ENCODE results near the gene HS3ST3A1. TPM values are rescaled to one million over a fixed set of nuclear protein-coding genes. Genes with fewer than 3 reads are reported as not detected.

The HS3ST3A1 gene
- total and polyA plus RNA-seq, 2 of the 8 experiments (the other 6 are each of a cell fraction or from before 2014, with no cell fraction given): 5.4 to 5.7 TPM

DNA sequence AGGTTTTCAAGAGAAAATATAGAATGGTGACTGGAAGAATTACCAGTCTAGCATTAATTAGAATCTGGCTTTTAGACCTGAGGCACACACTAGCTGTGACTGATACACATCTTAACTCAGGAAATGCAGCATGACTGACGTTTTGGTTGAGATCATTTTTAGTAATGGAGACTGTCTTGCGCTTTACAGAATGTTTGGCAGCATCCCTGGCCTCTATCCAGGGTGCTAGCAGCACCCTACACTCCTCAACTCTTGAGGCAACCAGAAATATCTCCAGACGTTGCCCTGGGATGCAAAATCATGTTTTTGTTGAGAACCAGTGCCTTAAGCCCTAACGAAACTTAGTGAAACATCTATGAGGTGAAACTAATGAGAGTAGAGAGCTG lies 109.0 kb downstream of the HS3ST3A1 start:
- Histone ChIP-seq H3K9ac (replicated peaks in 1 of 4; ENCODE audit: extremely low read depth in 1 of 4, low read depth in 3 of 4, low read length in 3 of 4) (no peak overlapping the region), H4K20me1 (replicated peaks in 1 of 2; ENCODE audit: control insufficient read depth in 1 of 2, insufficient read depth in 2 of 2, low read length in 2 of 2) (no peaks in the 10 kb centered on the region), H2BK15ac (ENCODE audit: low read length) (no peak overlapping the region), H4K8ac (ENCODE audit: extremely low read depth, insufficient read depth, low read length) (no peak overlapping the region), H2BK5ac (ENCODE audit: low read depth, low read length) (no peak overlapping the region), H2BK20ac (ENCODE audit: low read length) (no peak overlapping the region), H4K91ac (replicated peaks; ENCODE audit: insufficient read length, low read length) (no peak overlapping the region), H3K23ac (ENCODE audit: insufficient read length) (no peak overlapping the region), H2BK12ac (ENCODE audit: low read depth, low read length) (no peak overlapping the region), H2BK120ac (replicated peaks; ENCODE audit: low read depth, low read length) (no peak overlapping the region), H3K36me3 (ENCODE audit: control insufficient read depth in 2 of 4, insufficient read depth in 4 of 4, low read length in 3 of 4) (no peaks in the 10 kb centered on the region), H2AK5ac (ENCODE audit: low read depth, low read length) (no peak overlapping the region), H3K79me1 (ENCODE audit: low read depth, low read length) (no peaks in the 10 kb centered on the region), H3K27me3 (replicated peaks in 1 of 4; ENCODE audit: control insufficient read depth in 3 of 4, extremely low read depth in 1 of 4, insufficient read depth in 3 of 4, low read length in 3 of 4) (no peaks in the 10 kb centered on the region), H3K4ac (replicated peaks; ENCODE audit: insufficient read length, low read depth, low read length) (no peak overlapping the region), H3K27ac (ENCODE audit: low read depth, low read length) (no peak overlapping the region), H3K4me1 (replicated peaks in 1 of 4; ENCODE audit: control insufficient read depth in 3 of 4, insufficient read depth in 4 of 4, low read length in 3 of 4) (no peaks in the 10 kb centered on the region), H3K56ac (replicated peaks; ENCODE audit: insufficient read length, low read depth, low read length) (no peak overlapping the region), H3K23me2 (ENCODE audit: low read depth, low read length) (no peaks in the 10 kb centered on the region), H3K14ac (ENCODE audit: insufficient read length) (no peak overlapping the region), H3K4me3 (ENCODE audit: extremely low read depth in 1 of 4, insufficient read depth in 2 of 4, low read depth in 3 of 4, low read length in 4 of 4) (no peak overlapping the region), H3K4me2 (ENCODE audit: insufficient read depth in 1 of 2, low read depth in 2 of 2, low read length in 2 of 2) (no peak overlapping the region), H3K9me3 (ENCODE audit: insufficient read depth in 2 of 2, low read depth in 1 of 2, low read length in 1 of 2) (no peaks in the 10 kb centered on the region), H4K5ac (ENCODE audit: insufficient read length, low read depth, low read length) (no peak overlapping the region), H2AFZ (ENCODE audit: low read length) (no peak overlapping the region), H3K18ac (ENCODE audit: extremely low read depth, low read length) (no peak overlapping the region), H3K79me2 (ENCODE audit: control insufficient read depth in 1 of 2, insufficient read depth in 2 of 2, low read length in 2 of 2) (no peaks in the 10 kb centered on the region)
- TF ChIP-seq CHD1 (IDR thresholded peaks at IDR 0.05; ENCODE audit: low read depth, low read length): no peak
- no peak for TF ChIP-seq SAP30 (IDR thresholded peaks at IDR 0.05; ENCODE audit: insufficient read depth, insufficient replicate concordance, low read length)
- TF ChIP-seq, protein P1, sequence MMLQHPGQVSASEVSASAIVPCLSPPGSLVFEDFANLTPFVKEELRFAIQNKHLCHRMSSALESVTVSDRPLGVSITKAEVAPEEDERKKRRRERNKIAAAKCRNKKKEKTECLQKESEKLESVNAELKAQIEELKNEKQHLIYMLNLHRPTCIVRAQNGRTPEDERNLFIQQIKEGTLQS (IDR thresholded peaks at IDR 0.05; ENCODE audit: insufficient read depth, low read depth, low read length): no peak
- TF ChIP-seq RBBP5 (IDR thresholded peaks at IDR 0.05; ENCODE audit: borderline replicate concordance, low read depth, low read length): no peak
- TF ChIP-seq CBX5 (IDR thresholded peaks at IDR 0.05; ENCODE audit: low read depth, low read length): no peak
- TF ChIP-seq, protein P2, sequence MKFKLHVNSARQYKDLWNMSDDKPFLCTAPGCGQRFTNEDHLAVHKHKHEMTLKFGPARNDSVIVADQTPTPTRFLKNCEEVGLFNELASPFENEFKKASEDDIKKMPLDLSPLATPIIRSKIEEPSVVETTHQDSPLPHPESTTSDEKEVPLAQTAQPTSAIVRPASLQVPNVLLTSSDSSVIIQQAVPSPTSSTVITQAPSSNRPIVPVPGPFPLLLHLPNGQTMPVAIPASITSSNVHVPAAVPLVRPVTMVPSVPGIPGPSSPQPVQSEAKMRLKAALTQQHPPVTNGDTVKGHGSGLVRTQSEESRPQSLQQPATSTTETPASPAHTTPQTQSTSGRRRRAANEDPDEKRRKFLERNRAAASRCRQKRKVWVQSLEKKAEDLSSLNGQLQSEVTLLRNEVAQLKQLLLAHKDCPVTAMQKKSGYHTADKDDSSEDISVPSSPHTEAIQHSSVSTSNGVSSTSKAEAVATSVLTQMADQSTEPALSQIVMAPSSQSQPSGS (IDR thresholded peaks at IDR 0.05; ENCODE audit: low read length): no peak
- no peak for TF ChIP-seq SIRT6 (IDR thresholded peaks at IDR 0.05; ENCODE audit: low read length)
- TF ChIP-seq JUN (IDR thresholded peaks at IDR 0.05; ENCODE audit: low read depth, low read length): no peak
- no peak for TF ChIP-seq RAD21 (IDR thresholded peaks at IDR 0.05 in 1 of 2, conservative IDR thresholded peaks at IDR 0.05 in 1 of 2; ENCODE audit: low read depth in 2 of 2, low read length in 2 of 2)
- TF ChIP-seq TEAD4 (IDR thresholded peaks at IDR 0.05; ENCODE audit: low read depth, low read length): no peak
- no peak for FAIRE-seq
- POLR2A ChIA-PET (ENCODE audit: partially characterized antibody): no interaction called here
- DNase-seq (ENCODE audit: low read depth in 1 of 2, low spot score in 2 of 2): no peak
- 86% methylated on average over 4 of the region's 4 CpGs; no CpG with 5 or more reads in 1 of the 2 experiments for WGBS, 2 experiments (ENCODE audit: extremely low coverage in 1 of 2, insufficient coverage in 1 of 2, insufficient read length in 1 of 2, insufficient replicate concordance in 2 of 2, low coverage in 1 of 2, low lambda C conversion rate in 2 of 2, missing lambda C conversion rate in 1 of 2)
- CTCF ChIA-PET (ENCODE audit: partially characterized antibody): interaction anchor here (0.7 to 1.6 kb wide), 3 partner anchors 9 to 156 kb away, joined by 3 read pairs; no protein-coding TSS in a partner anchor
